Activated CD8-positive, alpha-beta memory T cell treated with anti-CD3 and anti-CD28 coated beads, Interleukin-2, amount 50 U/mL, for 1 hour (primary cell): Measurements from ENCODE around the gene CD1B.
"Not testable (repeated sequence)": the region's sequence is repeated elsewhere in the genome, so short reads cannot be mapped to it uniquely, and the experiment has no call there.

ENCODE experiments used
- DNase-seq: peaks from one replicate; pipeline ENCODE4 v3.0.0-alpha.2; 2020; ENCODE audit errors: extremely low read depth

The CD1B gene

DNA sequence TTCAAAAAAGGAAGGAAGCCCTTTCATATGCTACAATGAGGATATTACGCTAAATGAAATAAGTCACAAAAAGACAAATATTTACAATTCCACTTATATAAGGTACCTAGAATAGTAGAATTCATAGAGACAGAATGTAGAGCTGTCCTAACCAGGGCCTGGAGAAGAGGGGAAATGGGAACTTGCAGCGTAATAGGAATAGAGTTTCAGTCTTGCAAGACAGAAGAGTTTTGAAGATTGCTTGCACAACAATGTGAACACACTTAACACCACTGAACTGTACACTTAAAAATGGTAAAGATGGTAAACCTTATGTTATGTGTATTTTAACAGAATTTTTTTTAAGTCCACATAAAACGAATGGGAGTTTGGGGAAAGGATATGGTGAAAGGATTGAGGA lies 2.9 kb downstream of the CD1B start:
- DNase-seq = no peak

DNA sequence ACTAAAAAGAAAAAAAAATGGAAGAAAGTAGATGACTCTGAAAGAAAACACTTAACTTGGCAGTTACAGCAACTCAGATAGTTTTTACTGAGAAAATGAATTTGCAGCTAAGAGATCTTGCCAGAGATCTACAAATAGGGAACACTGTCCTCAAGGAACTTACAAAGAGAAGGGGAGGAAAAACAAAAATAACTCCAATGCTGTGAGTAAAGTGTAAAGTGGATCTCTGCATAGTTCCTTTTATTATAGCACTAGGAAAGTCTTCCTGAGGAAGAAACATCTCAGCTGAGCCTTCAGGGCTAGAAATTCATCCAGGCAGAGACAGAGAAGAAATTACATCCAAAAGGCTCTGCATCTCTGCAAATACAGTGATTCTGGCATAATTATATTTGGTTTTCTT lies 3.9 kb downstream of the CD1B start:
- DNase-seq = no peak

DNA sequence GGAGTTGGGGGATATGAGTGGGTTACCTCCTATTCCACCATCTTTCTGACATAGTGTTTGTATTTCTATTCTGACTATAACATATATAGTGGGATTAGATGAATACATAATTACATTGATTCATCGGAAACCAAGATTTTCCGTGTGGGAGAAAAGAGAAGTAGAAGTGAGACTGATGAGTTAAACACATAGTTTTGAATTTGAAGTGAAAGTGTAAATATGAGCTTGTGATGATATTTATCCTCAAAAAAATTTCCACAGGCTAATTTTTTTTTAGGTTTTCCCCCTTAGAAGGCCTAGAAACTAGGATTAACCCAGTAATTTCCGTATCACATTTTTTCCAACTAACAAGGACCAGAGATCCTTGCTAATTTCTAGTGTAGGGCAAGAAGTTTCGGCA lies 6.9 kb downstream of the CD1B start:
- DNase-seq = no peak

GRCh38 chr1:158323866-158324265 lies 7.5 kb downstream of the CD1B start:
- DNase-seq = no peak

DNA sequence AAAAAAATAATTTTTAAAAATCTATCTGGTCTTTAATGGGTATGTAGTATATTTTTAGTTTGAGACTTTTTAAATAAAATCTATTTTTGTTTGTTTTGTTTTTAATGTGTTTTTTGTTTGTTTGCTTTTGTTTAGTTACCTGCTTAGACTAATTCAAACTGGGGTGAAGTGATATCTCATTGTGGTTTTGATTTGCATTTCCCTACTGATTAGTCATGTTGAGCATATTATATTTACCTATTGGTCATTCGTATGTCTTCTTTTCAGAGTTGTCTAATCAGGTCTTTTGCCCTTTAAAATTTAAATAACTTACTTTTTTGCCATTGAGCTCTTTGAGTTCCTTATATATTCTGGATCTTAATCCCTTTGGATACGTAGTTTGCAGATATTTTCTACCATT lies 20.3 kb downstream of the CD1B start:
- DNase-seq = no peak

DNA sequence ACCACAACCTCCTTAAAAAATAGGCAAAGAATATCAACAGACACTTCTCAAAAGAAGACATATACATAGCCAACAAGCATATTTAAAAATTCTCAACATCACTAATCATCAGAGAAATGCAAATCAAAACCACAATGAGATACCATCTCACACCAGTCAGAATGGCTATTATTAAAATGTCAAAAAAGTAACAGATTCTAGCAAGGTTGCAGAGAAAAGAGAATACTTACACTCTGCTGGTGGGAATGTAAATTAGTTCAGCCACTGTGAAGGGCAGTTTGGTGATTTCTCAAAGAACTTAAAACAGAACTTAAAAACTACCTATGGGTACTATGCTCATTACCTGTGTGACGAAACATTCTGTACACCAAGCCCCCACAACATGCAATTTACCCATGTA lies 20.7 kb downstream of the CD1B start:
- no peak for DNase-seq

DNA sequence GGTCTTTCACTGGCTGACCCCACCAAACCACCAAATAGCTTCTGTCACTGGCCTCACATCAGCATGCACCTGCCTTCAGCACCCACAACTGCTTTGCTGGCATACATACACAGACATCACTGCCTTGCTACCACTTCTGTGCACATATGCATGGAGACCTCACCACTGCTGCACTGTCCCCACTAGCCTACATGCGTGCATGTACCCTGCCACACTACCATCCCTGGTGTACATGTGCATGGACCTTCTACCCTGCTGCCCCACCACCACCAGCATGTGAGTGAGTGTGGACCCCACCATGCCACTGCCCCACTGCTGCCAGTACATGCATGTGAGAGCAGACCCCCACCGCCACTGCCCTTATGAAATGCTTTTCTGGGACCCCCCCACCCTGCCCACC lies 35.5 kb downstream of the CD1B start:
- DNase-seq = no peak

GRCh38 chr1:158290321-158290844 lies 40.9 kb downstream of the CD1B start:
- DNase-seq = no peak

GRCh38 chr1:158289811-158290210 lies 41.5 kb downstream of the CD1B start, which contains the start of gene CD1C:
Gene CD1C (plus strand): TSS chr1:158289923. CDS start chr1:158290065, 142 bp downstream.
- no peak for DNase-seq

DNA sequence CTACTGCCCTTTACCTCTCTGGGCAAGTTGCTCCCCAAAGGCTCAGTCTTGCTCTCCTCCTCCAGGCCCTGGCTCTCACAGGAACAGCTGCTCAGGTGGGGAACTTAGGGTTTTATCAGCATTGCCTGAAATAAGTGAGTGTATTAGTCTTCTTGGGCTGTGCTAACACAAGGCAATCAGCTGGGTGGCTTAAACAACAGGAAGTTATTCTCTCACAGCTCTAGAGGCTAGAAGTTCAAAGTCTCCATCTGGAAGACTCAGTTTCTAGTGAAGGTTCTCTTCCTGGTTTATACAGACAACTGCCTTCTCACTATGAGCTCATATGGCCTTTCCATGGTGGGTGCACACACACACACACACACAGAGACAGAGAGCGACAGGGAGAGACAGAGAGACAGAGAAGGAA lies 44.4 kb downstream of the CD1B start:
- no peak for DNase-seq

DNA sequence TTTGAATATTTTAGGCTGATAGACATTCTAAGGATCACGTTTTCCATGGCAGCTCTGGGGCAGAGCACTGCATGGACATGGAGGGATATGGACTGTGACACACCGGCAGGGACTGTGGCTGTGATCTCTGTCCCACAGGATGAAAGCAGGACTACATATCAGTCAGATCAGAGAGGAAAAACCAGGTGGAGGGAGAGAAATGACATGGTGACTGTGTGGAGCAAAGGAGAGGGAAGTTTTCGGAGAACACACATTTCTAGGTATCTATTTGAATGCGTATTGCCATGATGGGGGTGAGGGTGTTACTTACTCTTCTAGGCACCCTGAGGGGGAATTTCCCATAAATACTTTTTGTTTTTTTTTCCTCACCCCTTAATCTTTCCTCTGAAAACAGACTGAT lies 44.8 kb downstream of the CD1B start:
- DNase-seq = no peak

DNA sequence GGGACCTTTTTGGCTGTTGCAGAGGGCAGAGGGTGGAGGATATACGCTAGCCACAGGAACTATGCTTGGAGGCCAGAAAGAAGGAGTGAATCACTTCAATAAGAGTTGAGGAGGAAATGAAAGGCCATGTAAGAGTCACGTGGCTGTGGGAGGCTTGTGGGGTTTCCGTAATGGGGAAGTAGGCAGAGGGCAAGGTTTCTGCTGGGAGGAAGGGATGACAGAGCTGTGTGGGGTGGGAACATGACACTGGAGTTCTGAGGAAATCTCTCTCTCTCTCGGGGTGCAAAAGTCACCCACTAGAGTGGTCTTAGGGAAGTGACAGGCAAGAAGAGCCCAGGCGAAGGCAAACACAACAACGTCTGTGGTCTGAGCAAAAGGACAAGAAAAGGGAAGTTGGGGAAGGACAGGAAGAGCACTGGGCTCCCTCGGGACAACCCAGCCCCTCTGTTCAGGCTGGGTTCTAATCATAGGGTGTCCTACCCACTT lies 45.5 kb downstream of the CD1B start:
- no peak for DNase-seq

GRCh38 chr1:158283965-158284364 lies 47.4 kb downstream of the CD1B start:
- DNase-seq = no peak

GRCh38 chr1:158282421-158282820 lies 48.9 kb downstream of the CD1B start:
- not testable (repeated sequence) for DNase-seq
